Gastrocnemius medialis (tissue), 4 donors: ENCODE results near the gene PRKAA1. TPM values are rescaled to one million over a fixed set of nuclear protein-coding genes. Genes with fewer than 3 reads are reported as not detected.

Source experiments
- ATAC-seq, 2 donors: fragments of 150-250 bp; one replicate each; pipeline ENCODE4 v1.9.1; 2016
- DNase-seq, 2 donors: peaks; one replicate each; pipeline ENCODE4 v3.0.0-alpha.2; 2019
- H3K27ac ChIP-seq, 4 donors: fragments of 200-600 bp; sonication (generic); 1 replicate in 1 of 4; 2 replicates in 3 of 4; pipeline ENCODE4 v1.5.1; 2016 to 2018; ENCODE audit warnings: mild to moderate bottlenecking in 2 of 4, moderate library complexity in 1 of 4
- H3K27me3 ChIP-seq, 3 donors: fragments of 200-600 bp; sonication (generic) in 2 of 3; 1 replicate in 1 of 3; 2 replicates in 2 of 3; pipeline versions ENCODE4 v1.5.1 to v1.6.0; 2016 to 2019; ENCODE audit warnings: mild to moderate bottlenecking in 1 of 3, moderate library complexity in 1 of 3
- H3K36me3 ChIP-seq, 2 donors: fragments of 200-600 bp; sonication (generic) in 1 of 2; one replicate each; pipeline ENCODE4 v1.5.1; 2017 to 2018
- H3K4me1 ChIP-seq, 2 donors: fragments of 200-600 bp; sonication (generic) in 1 of 2; one replicate each; pipeline ENCODE4 v1.5.1; 2016 to 2017; ENCODE audit warnings: mild to moderate bottlenecking in 2 of 2
- H3K4me3 ChIP-seq, 4 donors: fragments of 200-600 bp; sonication (generic) in 3 of 4; 1 replicate in 1 of 4; 2 replicates in 3 of 4; pipeline ENCODE4 v1.5.1; 2016 to 2019; ENCODE audit warnings: mild to moderate bottlenecking in 2 of 4
- H3K9me3 ChIP-seq, 3 donors: fragments of 200-600 bp; sonication (generic) in 2 of 3; 1 replicate in 1 of 3; 2 replicates in 2 of 3; pipeline ENCODE4 v1.5.1; 2016 to 2019
- POLR2A ChIP-seq, 2 donors: fragments of 450-650 bp; IDR thresholded peaks; one replicate each; pipeline ENCODE4 v1.6.1; 2017; ENCODE audit warnings: antibody characterized with exemption in 2 of 2, mild to moderate bottlenecking in 2 of 2, moderate library complexity in 2 of 2
- in situ Hi-C, 4 donors: fragments of 200-750 bp; cut with MboI; loops; one replicate each; pipeline versions ENCODE4 v1.15.0 to v1.8.0; 2017; ENCODE audit warnings: low sequenced_read_pairs in 4 of 4
- intact Hi-C: fragments of 100-400 bp; cut with DNase I; formaldehyde crosslinking; loops from one replicate; pipeline ENCODE4 v1.15.1; 2023; ENCODE audit warnings: low total_unique reads
- total RNA-seq, 4 donors: library from RNA; depleted of rRNA; stranded (reverse); fragments of >200 nt; gene quantifications; one replicate each; pipeline versions ENCODE4 v1.1.0 to v1.2.3, GENCODE V29; 2016
- TF ChIP-seq, protein P1 (sequence below), 5 experiments: fragments of 450-650 bp in 3 of 5; fragments of 200-600 bp in 2 of 5; sonication (generic) in 2 of 5; IDR thresholded peaks in 4 of 5; conservative IDR thresholded peaks in 1 of 5; 1 replicate in 4 of 5; 2 replicates in 1 of 5; pipeline ENCODE4 v1.5.1; 2016 to 2019; ENCODE audit warnings: antibody characterized with exemption in 5 of 5, mild to moderate bottlenecking in 3 of 5, moderate library complexity in 3 of 5

PRKAA1 gene
- total RNA-seq, 4 donors from 2014 or later: 26.8 to 51.9 (median 36.9) TPM

DNA sequence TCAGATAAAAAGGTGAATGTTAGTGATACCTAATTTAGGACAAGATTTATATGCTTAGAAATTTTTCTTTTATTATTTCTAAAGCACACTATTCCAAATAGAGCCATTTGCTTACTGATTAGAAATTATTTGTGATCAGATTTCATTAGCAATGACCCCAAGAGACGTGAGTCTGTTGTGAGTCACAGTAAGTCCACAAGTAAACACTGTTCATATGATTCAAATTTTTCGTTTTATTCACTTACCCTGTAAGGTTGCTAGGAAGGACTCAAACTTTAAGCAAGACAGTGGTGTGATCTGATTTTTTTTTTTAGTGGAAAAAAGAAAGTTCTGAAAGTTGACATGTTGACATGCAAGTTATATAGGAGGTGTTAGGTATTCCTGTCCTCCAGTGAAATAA, 44.2 kb upstream of the PRKAA1 start:
- H3K27me3 ChIP-seq: no peaks in the 10 kb centered on the region
- TF ChIP-seq, protein P1, sequence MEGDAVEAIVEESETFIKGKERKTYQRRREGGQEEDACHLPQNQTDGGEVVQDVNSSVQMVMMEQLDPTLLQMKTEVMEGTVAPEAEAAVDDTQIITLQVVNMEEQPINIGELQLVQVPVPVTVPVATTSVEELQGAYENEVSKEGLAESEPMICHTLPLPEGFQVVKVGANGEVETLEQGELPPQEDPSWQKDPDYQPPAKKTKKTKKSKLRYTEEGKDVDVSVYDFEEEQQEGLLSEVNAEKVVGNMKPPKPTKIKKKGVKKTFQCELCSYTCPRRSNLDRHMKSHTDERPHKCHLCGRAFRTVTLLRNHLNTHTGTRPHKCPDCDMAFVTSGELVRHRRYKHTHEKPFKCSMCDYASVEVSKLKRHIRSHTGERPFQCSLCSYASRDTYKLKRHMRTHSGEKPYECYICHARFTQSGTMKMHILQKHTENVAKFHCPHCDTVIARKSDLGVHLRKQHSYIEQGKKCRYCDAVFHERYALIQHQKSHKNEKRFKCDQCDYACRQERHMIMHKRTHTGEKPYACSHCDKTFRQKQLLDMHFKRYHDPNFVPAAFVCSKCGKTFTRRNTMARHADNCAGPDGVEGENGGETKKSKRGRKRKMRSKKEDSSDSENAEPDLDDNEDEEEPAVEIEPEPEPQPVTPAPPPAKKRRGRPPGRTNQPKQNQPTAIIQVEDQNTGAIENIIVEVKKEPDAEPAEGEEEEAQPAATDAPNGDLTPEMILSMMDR (IDR thresholded peaks at IDR 0.05 in 4 of 5, conservative IDR thresholded peaks at IDR 0.05 in 1 of 5): no peak
- TF ChIP-seq POLR2A (IDR thresholded peaks at IDR 0.05): no peak
- no peaks in the 10 kb centered on the region for H3K9me3 ChIP-seq
- in situ Hi-C loops: no loop called here
- peak overlapping the region in 3 of 4 donors; percentile 42 to 45 (median 43) for H3K4me3 ChIP-seq
- DNase-seq (no peak), ATAC-seq (peak in 1 of 2 donors; percentile 44)
- intact Hi-C loops: no loop called here
- H3K36me3 ChIP-seq: no peaks in the 10 kb centered on the region
- H3K27ac ChIP-seq: peak overlapping the region; percentile 38 to 77 (median 66)
- no peaks in the 10 kb centered on the region for H3K4me1 ChIP-seq

DNA sequence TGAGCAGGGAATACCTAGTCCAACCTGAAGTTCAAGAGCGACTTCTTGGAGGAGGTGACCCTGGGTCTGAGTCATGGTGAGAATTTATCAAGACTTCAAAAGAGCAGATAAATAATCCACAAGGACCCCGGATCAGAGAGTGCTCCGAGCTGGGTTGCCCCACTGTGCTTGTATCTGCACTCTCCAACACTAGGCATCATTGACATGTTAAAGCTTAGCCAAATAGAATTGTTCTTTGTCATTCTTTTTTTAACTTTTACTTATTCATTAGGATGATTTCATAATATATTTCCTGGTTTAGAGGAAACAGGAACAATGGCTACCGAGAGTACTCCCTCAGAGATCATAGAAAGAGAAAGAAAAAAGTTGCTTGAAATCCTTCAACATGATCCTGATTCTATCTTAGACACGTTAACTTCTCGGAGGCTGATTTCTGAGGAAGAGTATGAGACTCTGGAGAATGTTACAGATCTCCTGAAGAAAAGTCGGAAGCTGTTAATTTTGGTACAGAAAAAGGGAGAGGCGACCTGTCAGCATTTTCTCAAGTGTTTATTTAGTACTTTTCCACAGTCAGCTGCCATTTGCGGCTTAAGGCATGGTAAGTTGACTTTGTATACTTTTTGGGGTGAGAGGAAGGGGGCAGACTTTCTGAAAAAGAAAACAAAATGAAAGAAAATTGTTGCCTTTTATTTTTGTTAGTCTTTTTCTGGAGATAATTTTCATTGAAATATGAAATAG, 43.1 kb upstream of the PRKAA1 start, which contains the start of gene CARD6:
TSS of gene CARD6 (plus strand) at position 300 of the 738 bp plus-strand sequence. CDS start at position 316, 16 bp downstream.
- DNase-seq (no peak), ATAC-seq (peak in 1 of 2 donors; percentile 46)
- intact Hi-C loops: no loop called here
- H3K36me3 ChIP-seq: no peaks in the 10 kb centered on the region
- no peaks in the 10 kb centered on the region for H3K27me3 ChIP-seq
- H3K9me3 ChIP-seq: no peaks in the 10 kb centered on the region
- TF ChIP-seq, protein P1 (IDR thresholded peaks at IDR 0.05 in 4 of 5, conservative IDR thresholded peaks at IDR 0.05 in 1 of 5): no peak
- TF ChIP-seq POLR2A (IDR thresholded peaks at IDR 0.05): peak in 1 of 2 donors; percentile 13
- peak within 1 kb of the TSS; percentile 63 to 77 (median 66) for H3K27ac ChIP-seq
- in situ Hi-C loops: no loop called here
- H3K4me3 ChIP-seq: peak within 1 kb of the TSS; percentile 34 to 45 (median 42)
- H3K4me1 ChIP-seq: peaks cover under 1 to 3% of the 10 kb centered on the region in 2 donors

DNA sequence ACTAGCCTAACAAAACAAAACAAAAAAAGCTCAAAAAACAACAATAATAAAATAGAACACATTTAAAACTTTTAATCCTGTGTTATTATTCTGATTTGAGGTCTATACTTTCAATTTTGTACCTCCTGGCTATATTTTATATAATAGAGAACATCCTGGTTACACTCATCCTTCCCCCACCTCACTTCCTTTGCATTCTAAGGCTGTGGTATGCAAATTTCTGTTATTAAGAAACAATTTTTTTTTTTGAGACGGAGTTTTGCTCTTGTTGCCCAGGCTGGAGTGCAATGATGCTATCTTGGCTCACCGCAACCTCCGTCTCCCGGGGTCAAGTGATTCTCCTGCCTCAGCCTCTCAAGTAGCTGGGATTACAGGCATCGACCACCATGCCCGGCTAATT, 39.9 kb upstream of the PRKAA1 start:
- H3K27ac ChIP-seq: no peak overlapping the region
- DNase-seq: no peak
- no peaks in the 10 kb centered on the region for H3K9me3 ChIP-seq
- TF ChIP-seq, protein P1 (IDR thresholded peaks at IDR 0.05 in 4 of 5, conservative IDR thresholded peaks at IDR 0.05 in 1 of 5): no peak
- no peak for TF ChIP-seq POLR2A (IDR thresholded peaks at IDR 0.05)
- H3K4me1 ChIP-seq: peaks cover 21 to 25% of the 10 kb centered on the region in 2 donors
- in situ Hi-C loops: no loop called here
- H3K4me3 ChIP-seq: no peak overlapping the region
- ATAC-seq: no peak
- peaks cover 0 to 13% of the 10 kb centered on the region in 2 donors for H3K36me3 ChIP-seq
- intact Hi-C loops: loop anchor here (10.0 kb wide), 1 partner anchor 1067 kb away; the partner anchor contains the start of gene RIMOC1
- no peaks in the 10 kb centered on the region for H3K27me3 ChIP-seq

DNA sequence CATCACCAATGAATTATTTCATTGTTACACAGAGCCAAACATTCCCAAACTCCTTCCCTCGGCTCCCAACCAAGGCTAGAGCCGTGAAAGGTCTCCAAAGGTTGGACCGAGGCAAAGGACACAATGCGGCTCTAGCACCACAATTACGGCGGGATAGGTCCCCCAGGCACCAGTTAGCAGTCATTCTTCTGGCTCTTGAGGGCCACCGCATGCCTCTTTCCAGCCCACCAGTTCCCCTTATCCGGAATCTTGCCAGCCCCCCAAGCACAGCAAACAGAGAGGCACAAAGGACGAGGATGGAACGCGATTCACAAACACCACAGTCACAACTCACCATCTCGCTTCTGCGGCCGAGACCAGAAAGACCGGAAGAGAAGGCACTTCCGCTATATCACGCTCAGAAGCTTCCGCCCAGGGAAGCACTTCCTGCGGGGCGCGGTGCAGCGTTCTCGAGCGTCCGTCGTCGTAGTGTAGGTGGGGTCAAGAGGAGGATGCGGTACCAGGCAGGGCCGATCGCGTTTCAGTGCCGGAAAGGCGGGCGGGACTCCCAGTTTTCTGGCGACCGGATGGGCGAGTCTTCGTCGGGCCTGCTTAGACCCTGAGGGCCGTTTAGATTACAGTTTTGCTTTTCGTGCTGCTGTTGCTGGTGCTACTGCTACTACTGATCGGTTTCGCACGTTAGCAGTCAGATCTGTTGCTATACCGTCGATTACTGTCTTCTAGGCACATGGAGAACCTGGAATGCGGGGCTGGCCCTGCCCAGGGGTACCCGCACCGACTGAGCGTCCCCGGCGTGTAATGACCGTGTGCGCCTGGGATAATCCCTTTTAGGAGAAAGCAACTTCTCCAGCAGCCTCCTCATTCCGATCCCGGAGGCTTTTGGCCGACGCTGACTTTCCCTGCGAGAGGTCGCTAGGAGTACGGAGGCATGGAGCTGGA, 36.9 kb upstream of the PRKAA1 start, which contains the start of gene RPL37:
TSS of gene RPL37 (minus strand) at position 374 of the 939 bp plus-strand sequence. CDS start at position 337, 37 bp downstream.
- ATAC-seq (peak; percentile 98 to 99), DNase-seq (peak; percentile 95 to 96)
- H3K27me3 ChIP-seq: no peaks in the 10 kb centered on the region
- H3K4me1 ChIP-seq: peaks cover 27% of the 10 kb centered on the region in 2 donors
- no peaks in the 10 kb centered on the region for H3K9me3 ChIP-seq
- peak within 1 kb of the TSS; percentile 73 to 95 (median 82) for H3K4me3 ChIP-seq
- in situ Hi-C loops: no loop called here
- H3K36me3 ChIP-seq: peaks cover 10 to 43% of the 10 kb centered on the region in 2 donors
- TF ChIP-seq POLR2A (IDR thresholded peaks at IDR 0.05): peak; percentile 87 to 89
- TF ChIP-seq, protein P1 (IDR thresholded peaks at IDR 0.05 in 4 of 5, conservative IDR thresholded peaks at IDR 0.05 in 1 of 5): peak in 1 of 5 experiments; percentile 8
- intact Hi-C loops: loop anchor here (1.0 to 10.0 kb wide), 3 partner anchors 37 to 1070 kb away; partner anchors contain the start of genes PRKAA1, RIMOC1 and TTC33
- peak within 1 kb of the TSS; percentile 85 to 97 (median 94) for H3K27ac ChIP-seq
